GM18508 (cell line): ENCODE measurements around the gene SHB.

Experiments used
- ATAC-seq: cut with Tn5 transposase; IDR thresholded peaks from one replicate; pipeline ENCODE4 v1.9.1; 2021; ENCODE audit warnings: moderate number of reproducible peaks; ENCODE audit not compliant: insufficient read depth, unreplicated experiment

Gene SHB

DNA sequence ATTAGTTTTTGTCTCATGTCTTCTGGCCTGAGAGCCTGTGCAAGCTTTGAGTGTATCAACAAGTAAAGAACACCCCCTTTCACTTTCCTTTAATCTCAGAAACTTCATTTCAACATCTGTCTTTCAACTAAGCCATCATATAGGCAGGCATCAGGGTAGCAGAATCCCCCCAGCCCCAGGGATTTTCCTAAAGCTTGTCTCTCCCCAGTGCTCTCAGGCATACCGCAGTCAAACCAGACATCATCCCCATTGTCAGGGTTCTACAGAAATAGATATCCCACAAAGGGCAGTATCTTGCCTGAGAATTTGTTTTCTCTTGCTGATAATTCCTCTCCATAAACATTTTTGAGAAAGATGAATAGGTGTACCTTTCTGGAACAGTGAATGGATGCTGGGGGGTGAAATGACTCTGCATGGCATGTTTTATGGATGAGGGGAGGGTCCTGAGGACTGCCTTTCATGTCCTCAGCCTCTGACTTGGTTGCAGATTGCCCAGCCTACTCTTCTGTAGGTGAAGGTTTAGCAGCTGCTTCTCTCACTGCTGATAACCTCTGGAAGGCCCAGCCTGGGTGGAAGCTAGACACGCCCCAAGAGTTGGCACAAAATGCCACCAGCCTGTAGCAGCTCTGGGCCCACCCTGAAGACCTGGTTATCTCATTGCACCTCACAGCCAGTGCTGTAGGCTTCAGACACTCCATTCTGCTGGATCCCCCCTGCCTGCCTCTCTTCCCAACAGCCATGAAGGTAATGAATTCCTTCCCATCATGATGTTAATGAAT, 20.5 kb upstream of the SHB start:
- no peak for ATAC-seq

- ATAC-seq: no peak
These were observed 19.2 kb upstream of the SHB start for GRCh38 chr9:38088006-38088925.

DNA sequence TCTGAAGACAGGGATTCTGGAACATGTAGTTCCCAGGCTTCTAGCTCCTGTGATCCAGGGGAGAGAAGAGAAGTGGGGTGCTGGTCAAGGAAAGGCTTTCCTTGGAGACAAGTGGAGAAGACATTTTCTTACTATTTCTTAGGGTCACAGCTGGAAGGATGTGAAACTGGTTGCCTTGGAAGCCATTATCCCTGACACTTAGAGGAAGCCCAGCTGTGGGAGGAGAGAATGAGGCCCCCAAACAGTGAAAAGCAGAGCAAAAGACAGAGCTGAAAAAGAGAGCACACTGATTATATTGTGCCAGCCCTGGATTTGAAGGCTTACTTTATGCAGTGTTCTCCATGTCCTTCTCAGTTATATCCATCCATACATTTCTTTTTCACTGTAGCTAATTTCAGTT, 17.5 kb upstream of the SHB start:
- ATAC-seq: no peak

- no peak for ATAC-seq
These were observed 16.3 kb upstream of the SHB start for GRCh38 chr9:38085308-38085707.

GRCh38 chr9:38084556-38084880, 15.5 kb upstream of the SHB start:
- ATAC-seq: no peak

DNA sequence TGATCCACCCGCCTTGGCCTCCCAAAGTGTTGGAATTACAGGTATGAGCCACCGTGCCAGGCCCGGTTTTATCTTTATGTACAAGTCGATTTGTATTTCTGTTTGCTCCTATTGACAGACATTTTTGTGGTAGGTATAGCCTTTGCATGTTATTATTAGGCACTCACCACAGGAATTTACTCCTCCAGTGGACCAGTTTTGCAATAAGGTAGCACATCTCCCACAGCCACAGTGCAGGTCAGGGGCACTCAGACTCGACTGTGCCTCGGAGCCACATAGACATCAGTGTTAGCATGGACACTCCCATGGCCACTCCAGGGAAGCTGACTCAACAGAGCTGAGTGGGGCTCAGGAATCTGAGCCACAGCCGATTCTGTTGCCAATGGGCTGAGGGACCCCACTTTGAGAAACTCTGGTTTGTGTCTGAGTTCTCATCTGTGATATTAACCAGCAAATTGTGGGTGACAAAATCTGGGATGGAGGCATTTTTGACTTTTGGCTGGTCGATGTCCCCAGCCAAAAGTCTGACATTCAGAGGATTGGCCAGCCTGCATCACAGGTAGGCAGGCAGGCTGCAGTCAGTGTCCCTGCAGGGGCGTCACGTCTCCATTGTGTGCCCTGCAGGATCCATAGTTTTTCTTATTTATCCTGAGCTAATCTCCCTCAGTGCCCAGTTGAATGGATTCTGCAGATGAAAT, 15.0 kb upstream of the SHB start:
- ATAC-seq: no peak

GRCh38 chr9:38082446-38083287, 13.6 kb upstream of the SHB start:
- no peak for ATAC-seq

DNA sequence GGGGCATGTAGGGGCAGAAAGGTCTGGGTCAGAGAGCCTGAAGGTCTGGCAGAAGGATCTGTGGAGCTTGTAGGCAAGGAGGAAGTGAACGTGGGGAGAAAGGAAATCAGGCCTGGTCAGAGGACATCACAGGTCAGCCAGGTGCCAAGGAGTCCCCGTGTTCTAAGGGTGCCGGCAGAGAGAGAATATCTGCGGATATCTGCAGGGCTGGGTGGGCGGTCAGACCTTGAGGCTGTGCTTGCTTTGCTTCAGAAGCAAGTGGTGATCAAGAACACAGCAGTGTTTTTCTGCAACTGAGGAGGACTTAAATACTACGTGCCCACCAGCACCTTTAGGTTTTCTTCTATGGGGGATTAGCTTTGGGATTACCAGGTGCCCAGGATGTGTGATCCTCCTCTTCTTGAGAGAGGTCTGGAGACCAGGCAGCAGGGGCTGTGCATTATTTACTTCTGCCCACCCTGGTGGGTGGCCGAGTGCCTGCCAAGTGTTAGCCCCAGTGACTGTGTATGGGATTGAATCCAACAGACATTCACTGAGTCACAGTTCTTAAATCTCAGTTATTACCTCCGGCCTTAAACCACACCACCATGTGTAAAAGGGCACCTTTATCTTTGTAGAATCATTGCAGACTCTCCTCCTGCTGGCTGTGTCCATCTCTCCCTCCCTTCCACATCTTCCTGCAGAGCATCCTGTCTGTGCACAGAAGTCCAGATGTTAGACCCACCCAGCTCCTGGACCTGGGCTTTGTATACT, 12.5 kb upstream of the SHB start:
- no peak for ATAC-seq

- no peak for ATAC-seq
These were observed 10.5 kb upstream of the SHB start for GRCh38 chr9:38079461-38080031.

DNA sequence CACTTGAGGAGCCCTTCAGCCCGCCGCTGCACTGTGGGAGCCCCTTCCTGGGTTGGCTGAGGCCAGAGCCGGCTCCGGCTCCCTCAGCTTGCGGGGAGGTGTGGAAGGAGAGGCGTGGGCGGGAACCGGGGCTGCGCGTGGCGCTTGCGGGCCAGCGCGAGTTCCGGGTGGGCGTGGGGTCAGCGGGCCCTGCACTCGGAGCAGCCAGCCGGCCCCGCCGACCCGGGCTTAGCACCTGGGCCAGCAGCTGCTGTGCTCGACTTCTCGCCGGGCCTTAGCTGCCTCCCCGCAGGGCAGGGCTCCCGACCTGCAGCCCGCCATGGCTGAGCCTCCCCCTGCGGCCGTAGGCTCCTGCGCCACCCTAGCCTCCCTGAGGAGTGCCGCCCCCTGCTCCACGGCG, 6.2 kb upstream of the SHB start:
- no peak for ATAC-seq

DNA sequence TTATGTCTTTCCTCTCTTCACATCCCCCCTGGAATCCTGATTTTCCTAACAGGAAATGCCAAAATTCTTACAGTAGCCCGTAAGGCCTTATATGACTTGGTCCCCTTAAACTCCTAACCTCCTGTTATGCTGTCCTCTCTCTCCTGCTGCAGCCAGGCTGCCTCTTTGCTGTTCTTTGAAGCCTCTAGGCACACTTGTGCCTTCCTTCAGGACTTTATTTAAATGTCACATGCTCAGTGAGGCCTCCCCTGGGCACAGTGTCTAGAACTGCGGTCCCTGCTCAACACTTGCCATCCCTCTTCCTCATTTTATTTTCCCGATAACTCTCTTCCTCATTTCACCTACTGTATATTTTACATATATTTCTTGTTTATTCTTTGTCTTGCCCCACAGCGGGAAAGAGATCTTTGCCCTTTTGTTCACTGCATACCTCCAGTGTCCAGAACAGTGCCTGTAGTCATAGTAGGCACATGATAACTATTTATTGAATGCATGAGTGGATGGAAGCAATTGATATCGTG, 5.5 kb upstream of the SHB start:
- no peak for ATAC-seq

GRCh38 chr9:38073882-38074281, 4.9 kb upstream of the SHB start:
- ATAC-seq: no peak

- ATAC-seq: no peak
These were observed 2.6 kb upstream of the SHB start for GRCh38 chr9:38071470-38072134.

DNA sequence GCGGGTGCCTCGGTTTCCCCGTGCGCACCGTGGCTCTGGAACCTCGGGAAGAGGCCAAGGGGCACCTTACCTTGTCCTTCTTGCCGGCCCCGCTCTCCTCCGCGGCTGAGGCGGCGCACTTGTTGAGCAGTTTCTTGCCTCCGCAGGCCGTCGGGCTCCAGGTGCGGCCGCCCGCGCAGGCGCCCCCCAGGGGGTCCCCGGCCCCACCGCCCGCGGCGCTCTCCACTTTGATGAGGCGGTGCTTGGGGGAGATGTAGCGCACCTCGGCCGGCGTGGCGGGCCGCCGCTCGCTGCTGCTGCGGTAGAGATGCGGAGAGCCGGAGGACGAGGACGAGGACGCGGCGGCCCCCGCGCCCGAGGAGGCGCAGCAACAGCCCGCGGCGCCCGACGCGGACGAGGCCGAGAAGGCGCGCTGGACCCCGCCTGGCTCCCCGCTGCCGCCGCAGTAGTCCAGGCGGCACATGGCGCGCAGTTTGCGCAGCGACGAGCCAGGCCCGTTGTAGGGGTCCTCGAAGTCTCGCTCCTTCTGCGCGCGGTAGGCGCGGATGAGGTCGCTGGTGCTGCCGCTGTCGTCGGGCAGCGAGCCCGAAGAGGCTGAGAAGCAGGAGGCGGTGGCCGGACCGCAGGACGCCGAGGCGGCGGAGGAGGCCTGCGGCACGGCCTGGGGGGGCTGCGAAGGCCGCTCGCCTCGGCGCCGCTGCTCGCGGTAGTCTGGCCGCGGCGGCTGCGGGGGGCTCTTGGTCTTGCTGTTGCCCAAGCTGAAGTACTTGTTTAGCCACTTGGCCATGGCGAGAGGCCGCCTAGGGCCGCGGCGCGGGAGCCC, 957 bp downstream of the SHB start:
- no peak for ATAC-seq

DNA sequence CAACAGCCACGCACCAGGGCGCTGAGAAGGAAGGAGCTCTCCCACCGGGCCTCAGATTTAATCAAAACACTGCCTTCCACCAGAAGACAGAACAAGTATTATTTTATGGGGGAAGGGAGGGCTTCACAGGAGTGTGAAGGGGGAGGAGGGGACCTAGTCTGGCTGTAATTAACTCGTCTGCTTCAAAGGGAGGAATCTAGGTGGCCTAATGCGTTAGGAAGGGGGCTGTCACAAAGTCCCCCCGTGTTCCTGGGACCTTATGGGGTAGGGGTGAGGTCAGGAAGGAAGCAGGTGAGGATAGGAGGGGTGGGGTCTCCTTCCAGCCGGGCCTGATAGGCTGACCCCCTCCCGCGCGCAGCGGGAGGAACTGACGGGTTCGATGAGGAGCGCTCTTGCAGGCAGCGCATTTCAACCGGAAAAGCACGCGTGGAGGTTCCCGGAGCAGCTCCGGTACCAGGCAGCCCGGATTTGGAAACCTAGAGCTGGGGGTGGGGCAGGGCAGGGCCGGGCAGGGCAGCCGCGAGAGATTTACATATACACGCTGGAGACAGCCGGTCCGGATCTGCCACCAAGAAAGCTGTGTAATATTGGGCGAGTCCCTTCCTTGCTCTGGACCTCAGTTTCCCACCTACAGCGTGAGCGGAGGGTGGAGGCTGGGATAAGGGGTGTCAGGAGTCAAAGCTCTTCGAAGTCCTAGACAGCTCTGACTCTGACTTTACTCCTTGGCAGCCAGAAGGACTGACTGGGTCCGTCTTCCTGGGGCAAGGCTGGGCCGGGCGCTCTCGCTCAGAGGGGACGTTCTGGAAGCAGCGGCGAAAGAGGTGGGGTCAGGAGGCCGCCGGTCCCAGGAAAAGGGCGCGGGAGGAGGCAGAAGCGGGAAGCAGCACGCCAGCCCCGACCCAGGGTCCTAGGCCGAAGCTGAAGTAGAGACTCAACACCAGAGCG, 1.8 kb downstream of the SHB start:
- no peak for ATAC-seq

DNA sequence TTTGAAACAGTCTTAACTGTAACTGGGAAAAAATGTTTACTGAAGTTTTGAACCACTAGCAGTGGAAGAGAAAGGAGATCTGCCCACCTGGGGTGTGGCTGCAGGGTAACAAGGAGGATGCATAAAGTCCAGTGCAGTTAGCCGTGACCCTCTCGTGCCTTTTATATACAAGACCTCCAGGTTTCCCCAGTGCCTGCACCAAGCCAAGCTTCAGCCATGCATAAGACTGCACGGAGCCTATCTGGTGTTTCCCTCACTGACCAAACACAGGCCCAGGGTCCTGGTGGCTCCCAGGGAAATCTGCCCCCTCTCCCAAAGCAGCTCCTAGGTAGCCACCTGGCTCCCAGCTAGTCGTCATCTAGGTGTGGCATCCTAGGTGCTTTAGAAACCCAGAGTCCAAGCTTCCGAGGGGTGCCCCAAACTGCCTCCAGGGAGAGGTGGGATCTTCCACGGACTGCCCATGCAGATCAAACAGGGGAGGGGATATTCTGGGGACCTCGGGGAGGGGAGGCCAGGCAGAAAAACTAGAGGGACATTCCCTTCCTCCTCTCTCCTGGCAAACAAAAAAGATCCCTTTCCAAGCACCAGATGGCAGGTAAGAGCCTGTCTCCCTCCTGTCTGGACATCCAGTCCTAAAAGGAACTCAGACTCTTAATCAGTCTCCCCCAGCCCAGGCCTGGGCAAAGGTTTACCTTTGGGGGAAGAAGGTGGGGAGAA, 2.7 kb downstream of the SHB start:
- ATAC-seq: no peak
